GM21529 (cell line): Measurements from ENCODE around the gene MSRB2.

Source experiments
- ATAC-seq: cut with Tn5 transposase; IDR thresholded peaks from one replicate; pipeline ENCODE4 v1.9.1; 2021; ENCODE audit not compliant: unreplicated experiment

Gene MSRB2

GRCh38 chr10:23171232-23171876 lies 76.0 kb downstream of the MSRB2 start:
- no peak for ATAC-seq
